Loucy (cell line): Measurements from ENCODE around the gene SPAG17.
A peak's percentile ranks its signal among the peaks of the same experiment; 100 is the strongest.

ENCODE experiments used
- H2AFZ ChIP-seq: fragments of 200-600 bp; sonication (generic); 2 replicates; pipeline ENCODE4 v1.6.0; 2016; ENCODE audit warnings: antibody characterized with exemption, mild to moderate bottlenecking, low read length, moderate library complexity
- H3F3A ChIP-seq: fragments of 200-600 bp; 2 replicates; pipeline ENCODE4 v1.6.0; 2016; ENCODE audit warnings: antibody characterized with exemption, low read depth, mild to moderate bottlenecking
- H3K27me3 ChIP-seq: fragments of 200-600 bp; sonication (generic); 2 replicates; pipeline ENCODE4 v1.6.1; 2014; ENCODE audit warnings: low read length, mild to moderate bottlenecking; ENCODE audit not compliant: insufficient read depth, poor library complexity, severe bottlenecking
- H3K36me3 ChIP-seq: fragments of 200-600 bp; sonication (generic); 2 replicates; pipeline ENCODE4 v1.6.1; 2016; ENCODE audit warnings: low read length; ENCODE audit not compliant: insufficient read depth
- H3K4me1 ChIP-seq: fragments of 200-600 bp; sonication (generic); 2 replicates; pipeline ENCODE4 v1.5.1; 2014; ENCODE audit warnings: low read length, mild to moderate bottlenecking; ENCODE audit not compliant: insufficient read depth, poor library complexity, severe bottlenecking
- H3K4me2 ChIP-seq: fragments of 200-600 bp; sonication (generic); 2 replicates; pipeline ENCODE4 v1.6.0; 2014; ENCODE audit warnings: antibody characterized with exemption, low read length, low read depth, mild to moderate bottlenecking; ENCODE audit not compliant: poor library complexity, severe bottlenecking
- H3K4me3 ChIP-seq: fragments of 200-600 bp; sonication (generic); 2 replicates; pipeline ENCODE4 v1.5.1; 2014; ENCODE audit warnings: low read length, mild to moderate bottlenecking, mixed read lengths; ENCODE audit not compliant: poor library complexity, severe bottlenecking
- H3K79me2 ChIP-seq: fragments of 200-600 bp; sonication (generic); 2 replicates; pipeline ENCODE4 v1.6.1; 2014; ENCODE audit warnings: low read length; ENCODE audit not compliant: insufficient read depth
- H3K9ac ChIP-seq: fragments of 200-600 bp; sonication (generic); 2 replicates; pipeline ENCODE4 v1.6.0; 2014; ENCODE audit warnings: mild to moderate bottlenecking, low read depth, low read length, moderate library complexity; ENCODE audit not compliant: poor library complexity, severe bottlenecking
- H3K9me2 ChIP-seq: fragments of 200-600 bp; sonication (generic); replicated peaks from 2 replicates; pipeline ENCODE4 v1.6.1; 2016; ENCODE audit warnings: low read depth, low read length, mixed read lengths
- H3K9me3 ChIP-seq: fragments of 200-600 bp; sonication (generic); 2 replicates; pipeline ENCODE4 v1.6.1; 2014; ENCODE audit warnings: mild to moderate bottlenecking, antibody characterized with exemption, low read length, low read depth; ENCODE audit not compliant: insufficient read depth
- H4K20me1 ChIP-seq: fragments of 200-600 bp; sonication (generic); 2 replicates; pipeline ENCODE4 v1.6.0; 2014; ENCODE audit warnings: antibody characterized with exemption, low read length, mild to moderate bottlenecking; ENCODE audit not compliant: insufficient read depth, poor library complexity, severe bottlenecking
- CTCF ChIP-seq: fragments of 200-600 bp; sonication (generic); conservative IDR thresholded peaks from 2 replicates; pipeline ENCODE4 v1.5.1; 2014; ENCODE audit warnings: mild to moderate bottlenecking, antibody characterized with exemption, low read length
- EZH2phosphoT487 ChIP-seq: fragments of 200-600 bp; IDR thresholded peaks from 2 replicates; pipeline ENCODE4 v1.6.1; 2018; ENCODE audit warnings: antibody characterized with exemption, mild to moderate bottlenecking, moderate library complexity, borderline replicate concordance

The SPAG17 gene

GRCh38 chr1:118077331-118078045 is 107.5 kb downstream of the SPAG17 start:
- no peaks in the 10 kb centered on the region for H3F3A ChIP-seq
- TF ChIP-seq EZH2phosphoT487 (no peak), CTCF (peak; percentile 56)
- no peaks in the 10 kb centered on the region for H3K27me3 ChIP-seq
- no peaks in the 10 kb centered on the region for H3K9me3 ChIP-seq
- no peaks in the 10 kb centered on the region for H3K79me2 ChIP-seq
- H3K4me1 ChIP-seq = no peaks in the 10 kb centered on the region
- H3K4me3 ChIP-seq = no peak overlapping the region
- no peaks in the 10 kb centered on the region for H3K36me3 ChIP-seq
- no peak overlapping the region for H2AFZ ChIP-seq
- no peaks in the 10 kb centered on the region for H3K9me2 ChIP-seq
- no peak overlapping the region for H3K4me2 ChIP-seq
- H3K9ac ChIP-seq = no peak overlapping the region
- H4K20me1 ChIP-seq = no peaks in the 10 kb centered on the region

GRCh38 chr1:118075116-118075515 is 109.9 kb downstream of the SPAG17 start:
- no peak overlapping the region for H3K4me3 ChIP-seq
- H2AFZ ChIP-seq = no peak overlapping the region
- no peaks in the 10 kb centered on the region for H3K9me3 ChIP-seq
- H3K4me1 ChIP-seq = no peaks in the 10 kb centered on the region
- no peaks in the 10 kb centered on the region for H3K79me2 ChIP-seq
- no peaks in the 10 kb centered on the region for H4K20me1 ChIP-seq
- H3K36me3 ChIP-seq = no peaks in the 10 kb centered on the region
- TF ChIP-seq CTCF (no peak), EZH2phosphoT487 (no peak)
- H3K27me3 ChIP-seq = no peaks in the 10 kb centered on the region
- no peaks in the 10 kb centered on the region for H3K9me2 ChIP-seq
- no peak overlapping the region for H3K4me2 ChIP-seq
- no peaks in the 10 kb centered on the region for H3F3A ChIP-seq
- H3K9ac ChIP-seq = no peak overlapping the region

GRCh38 chr1:118073648-118074435 is 111.2 kb downstream of the SPAG17 start:
- no peaks in the 10 kb centered on the region for H3K9me2 ChIP-seq
- no peaks in the 10 kb centered on the region for H3K27me3 ChIP-seq
- H3K4me3 ChIP-seq = no peak overlapping the region
- no peak for TF ChIP-seq EZH2phosphoT487
- H3F3A ChIP-seq = no peaks in the 10 kb centered on the region
- H3K9ac ChIP-seq = no peak overlapping the region
- no peaks in the 10 kb centered on the region for H3K36me3 ChIP-seq
- H3K79me2 ChIP-seq = no peaks in the 10 kb centered on the region
- no peaks in the 10 kb centered on the region for H3K4me1 ChIP-seq
- no peaks in the 10 kb centered on the region for H3K9me3 ChIP-seq
- no peaks in the 10 kb centered on the region for H4K20me1 ChIP-seq
- H3K4me2 ChIP-seq = no peak overlapping the region
- H2AFZ ChIP-seq = no peak overlapping the region
